Measurements from ENCODE around the gene SLC6A13.
"Not testable (repeated sequence)": the region's sequence is repeated elsewhere in the genome, so short reads cannot be mapped to it uniquely, and the experiment has no call there.

GRCh38 chr12:302766-303165, 40.1 kb upstream of the SLC6A13 start:
- TF ChIP-seq, protein P1, sequence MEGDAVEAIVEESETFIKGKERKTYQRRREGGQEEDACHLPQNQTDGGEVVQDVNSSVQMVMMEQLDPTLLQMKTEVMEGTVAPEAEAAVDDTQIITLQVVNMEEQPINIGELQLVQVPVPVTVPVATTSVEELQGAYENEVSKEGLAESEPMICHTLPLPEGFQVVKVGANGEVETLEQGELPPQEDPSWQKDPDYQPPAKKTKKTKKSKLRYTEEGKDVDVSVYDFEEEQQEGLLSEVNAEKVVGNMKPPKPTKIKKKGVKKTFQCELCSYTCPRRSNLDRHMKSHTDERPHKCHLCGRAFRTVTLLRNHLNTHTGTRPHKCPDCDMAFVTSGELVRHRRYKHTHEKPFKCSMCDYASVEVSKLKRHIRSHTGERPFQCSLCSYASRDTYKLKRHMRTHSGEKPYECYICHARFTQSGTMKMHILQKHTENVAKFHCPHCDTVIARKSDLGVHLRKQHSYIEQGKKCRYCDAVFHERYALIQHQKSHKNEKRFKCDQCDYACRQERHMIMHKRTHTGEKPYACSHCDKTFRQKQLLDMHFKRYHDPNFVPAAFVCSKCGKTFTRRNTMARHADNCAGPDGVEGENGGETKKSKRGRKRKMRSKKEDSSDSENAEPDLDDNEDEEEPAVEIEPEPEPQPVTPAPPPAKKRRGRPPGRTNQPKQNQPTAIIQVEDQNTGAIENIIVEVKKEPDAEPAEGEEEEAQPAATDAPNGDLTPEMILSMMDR (IDR thresholded peaks at IDR 0.05), result not testable (repeated sequence)
- TF ChIP-seq EP300, POLR2AphosphoS5, POLR2A (IDR thresholded peaks at IDR 0.05): not testable (repeated sequence)
